CD8-positive, alpha-beta memory T cell (primary cell): ENCODE results near the gene NDUFAF7. TPM values are rescaled to one million over a fixed set of nuclear protein-coding genes. Genes with fewer than 3 reads are reported as not detected.
"Not testable (repeated sequence)": the region's sequence is repeated elsewhere in the genome, so short reads cannot be mapped to it uniquely, and the experiment has no call there.

Experiments used
- CTCF ChIA-PET: fragments of 350-600 bp; sonication (Branson Sonifier 250); formaldehyde crosslinking; loops from one replicate; lab custom pipeline; 2021; ENCODE audit warnings: antibody characterized with exemption; lab: Charles Lee
- POLR2A ChIA-PET: fragments of 350-600 bp; sonication (Branson Sonifier 250); formaldehyde crosslinking; loops from one replicate; lab custom pipeline; 2021; ENCODE audit warnings: antibody characterized with exemption; lab: Charles Lee
- DNase-seq, 5 donors: peaks; one replicate each; pipeline versions ENCODE4 v3.0.0 to v3.0.0-alpha.2; 2020 to 2022; ENCODE audit warnings: mixed read lengths in 1 of 5
- H3K27ac ChIP-seq: one replicate; pipeline ENCODE4 v1.7.0; 2013; ENCODE audit warnings: low read depth, mild to moderate bottlenecking, low read length, moderate library complexity
- H3K27me3 ChIP-seq: 2 replicates; pipeline ENCODE4 v1.7.0; 2013; ENCODE audit warnings: low read length, mild to moderate bottlenecking; ENCODE audit not compliant: insufficient read depth, poor library complexity, severe bottlenecking
- H3K36me3 ChIP-seq: 2 replicates; pipeline ENCODE4 v1.7.0; 2013; ENCODE audit warnings: mild to moderate bottlenecking, low read length, moderate library complexity; ENCODE audit not compliant: insufficient read depth
- H3K4me1 ChIP-seq: 2 replicates; pipeline ENCODE4 v1.7.0; 2013; ENCODE audit warnings: mild to moderate bottlenecking, low read length, moderate library complexity; ENCODE audit not compliant: insufficient read depth
- H3K4me3 ChIP-seq: 2 replicates; pipeline ENCODE4 v1.7.0; 2013; ENCODE audit warnings: mild to moderate bottlenecking, low read length
- H3K9me3 ChIP-seq: 2 replicates; pipeline ENCODE4 v1.7.0; 2013; ENCODE audit warnings: mild to moderate bottlenecking, low read length
- H3K27ac Mint-ChIP-seq, 8 donors: one replicate each; pipeline ENCODE4 v1.8.0; 2020 to 2021; ENCODE audit warnings: mixed read lengths in 8 of 8, mild to moderate bottlenecking in 6 of 8, inconsistent platforms in 3 of 8, moderate library complexity in 3 of 8
- H3K27me3 Mint-ChIP-seq, 2 donors: one replicate each; pipeline ENCODE4 v1.8.0; 2020 to 2021; ENCODE audit warnings: mixed read lengths in 2 of 2, mild to moderate bottlenecking in 1 of 2, moderate library complexity in 1 of 2
- H3K36me3 Mint-ChIP-seq, 3 donors: one replicate each; pipeline ENCODE4 v1.8.0; 2020 to 2021; ENCODE audit warnings: mixed read lengths in 3 of 3, inconsistent platforms in 1 of 3, mild to moderate bottlenecking in 1 of 3
- H3K4me1 Mint-ChIP-seq, 3 donors: one replicate each; pipeline ENCODE4 v1.8.0; 2020 to 2021; ENCODE audit warnings: mixed read lengths in 3 of 3, inconsistent platforms in 1 of 3, mild to moderate bottlenecking in 1 of 3
- H3K4me3 Mint-ChIP-seq, 7 donors: one replicate each; pipeline ENCODE4 v1.8.0; 2020 to 2021; ENCODE audit warnings: mixed read lengths in 7 of 7, mild to moderate bottlenecking in 6 of 7, moderate library complexity in 4 of 7, inconsistent platforms in 2 of 7
- H3K9me3 Mint-ChIP-seq, 5 donors: one replicate each; pipeline ENCODE4 v1.8.0; 2020 to 2022; ENCODE audit warnings: mixed read lengths in 5 of 5, mild to moderate bottlenecking in 3 of 5, moderate library complexity in 2 of 5, inconsistent platforms in 1 of 5
- polyA plus RNA-seq: library from polyadenylated mRNA; unstranded; fragments of 300-500 nt; fragmentation: Illumina TruSeq; gene quantifications from one replicate; pipeline ENCODE4 v1.2.3, GENCODE V29; 2021
- total RNA-seq, 2 experiments: library from RNA; stranded (reverse); gene quantifications; one replicate each; pipeline ENCODE4 v1.2.3, GENCODE V29; 2021

Gene NDUFAF7
- total and polyA plus RNA-seq, 3 experiments from 2014 or later = 6.8 to 20.4 (median 20.3) TPM

DNA sequence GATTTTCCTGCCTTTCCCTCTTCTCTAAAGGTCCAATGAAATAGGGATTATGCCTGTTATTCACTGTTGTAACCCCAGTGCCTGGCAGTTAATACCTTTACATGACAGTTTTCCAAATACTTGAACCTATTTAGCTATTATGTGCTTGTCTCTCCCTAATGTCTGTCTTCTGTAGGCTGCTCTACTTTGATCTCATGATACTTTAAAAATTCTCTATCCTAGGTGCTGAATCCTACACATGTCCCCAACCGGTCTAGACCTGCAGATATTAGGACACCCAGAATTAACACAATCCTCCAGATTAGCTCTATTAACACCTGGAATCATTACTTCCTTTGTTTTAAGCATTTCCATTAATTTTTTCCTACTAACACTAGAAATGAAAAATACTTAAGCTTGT lies 7.4 kb upstream of the NDUFAF7 start:
- POLR2A ChIA-PET = no interaction called here
- H3K9me3 Mint-ChIP-seq = no peaks in the 10 kb centered on the region
- no peak overlapping the region for H3K4me3 ChIP-seq
- H3K4me1 ChIP-seq = peaks cover 25% of the 10 kb centered on the region
- H3K4me3 Mint-ChIP-seq = no peak overlapping the region
- H3K27ac ChIP-seq = no peak overlapping the region
- H3K36me3 Mint-ChIP-seq = peaks cover 0 to 81% (median 17%) of the 10 kb centered on the region in 3 donors
- H3K9me3 ChIP-seq = no peaks in the 10 kb centered on the region
- peaks cover 45% of the 10 kb centered on the region for H3K36me3 ChIP-seq
- H3K27ac Mint-ChIP-seq = peak overlapping the region in 1 of 8 donors; percentile 22
- no peaks in the 10 kb centered on the region for H3K27me3 Mint-ChIP-seq
- CTCF ChIA-PET = interaction anchor here (1.6 kb wide), 1 partner anchor 11 kb away, joined by 5 read pairs; no protein-coding TSS in a partner anchor
- peaks cover 41 to 67% (median 44%) of the 10 kb centered on the region in 3 donors for H3K4me1 Mint-ChIP-seq
- H3K27me3 ChIP-seq = no peaks in the 10 kb centered on the region
- DNase-seq = no peak

GRCh38 chr2:37225129-37225528 lies 6.3 kb upstream of the NDUFAF7 start:
- H3K4me3 ChIP-seq, H3K27me3 ChIP-seq, DNase-seq, POLR2A ChIA-PET, CTCF ChIA-PET, H3K27me3 Mint-ChIP-seq, H3K9me3 Mint-ChIP-seq, H3K9me3 ChIP-seq, H3K27ac ChIP-seq: not testable (repeated sequence)
- Mint-ChIP-seq H3K4me1 (peaks cover 41 to 73% (median 50%) of the 10 kb centered on the region in 3 donors), H3K27ac (peak overlapping the region in 5 of 8 donors; percentile 11 to 76 (median 56)), H3K4me3 (peak overlapping the region in 4 of 7 donors; percentile 2 to 73 (median 8)), H3K36me3 (peaks cover 0 to 73% (median 17%) of the 10 kb centered on the region in 3 donors)
- H3K4me1 ChIP-seq = peaks cover 36% of the 10 kb centered on the region
- peaks cover 45% of the 10 kb centered on the region for H3K36me3 ChIP-seq

GRCh38 chr2:37226863-37227262 lies 4.6 kb upstream of the NDUFAF7 start:
- Histone ChIP-seq H3K4me1 (peaks cover 41% of the 10 kb centered on the region), H3K27ac (no peak overlapping the region), H3K9me3 (no peaks in the 10 kb centered on the region), H3K27me3 (no peaks in the 10 kb centered on the region), H3K36me3 (peaks cover 33% of the 10 kb centered on the region), H3K4me3 (no peak overlapping the region)
- POLR2A ChIA-PET = no interaction called here
- DNase-seq = no peak
- H3K4me1 Mint-ChIP-seq = peaks cover 32 to 68% (median 50%) of the 10 kb centered on the region in 3 donors
- no peaks in the 10 kb centered on the region for H3K9me3 Mint-ChIP-seq
- peak overlapping the region in 3 of 7 donors; percentile 10 to 34 (median 31) for H3K4me3 Mint-ChIP-seq
- H3K36me3 Mint-ChIP-seq = peaks cover 0 to 56% (median 14%) of the 10 kb centered on the region in 3 donors
- H3K27me3 Mint-ChIP-seq = no peaks in the 10 kb centered on the region
- CTCF ChIA-PET = no interaction called here
- peak overlapping the region in 1 of 8 donors; percentile 84 for H3K27ac Mint-ChIP-seq

- ChIA-PET POLR2A (no interaction called here), CTCF (no interaction called here)
- peak overlapping the region in 2 of 8 donors; percentile 8 to 51 for H3K27ac Mint-ChIP-seq
These were observed 2.7 kb upstream of the NDUFAF7 start for GRCh38 chr2:37228788-37229187.

DNA sequence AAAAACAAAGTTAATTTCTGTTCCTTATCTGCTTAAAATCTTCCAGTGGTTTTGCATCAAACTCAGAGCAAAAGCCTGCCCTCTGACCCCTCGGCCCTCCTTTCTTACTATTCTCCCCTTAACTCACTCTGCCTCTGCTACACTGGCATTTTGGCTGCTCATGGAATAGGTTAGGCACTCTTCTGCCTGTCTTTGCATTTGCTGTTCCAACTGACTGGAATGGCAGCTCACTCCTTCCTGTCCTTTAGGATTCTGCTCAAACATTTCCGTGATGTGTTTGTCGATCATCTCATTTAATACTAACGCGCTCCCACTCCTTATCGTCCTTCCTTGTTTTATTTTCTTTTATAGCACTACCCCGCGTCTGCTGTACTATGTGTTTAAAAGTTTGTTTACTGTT lies 877 bp upstream of the NDUFAF7 start:
- Histone ChIP-seq H3K27me3 (no peaks in the 10 kb centered on the region), H3K36me3 (peaks cover 17% of the 10 kb centered on the region), H3K9me3 (no peaks in the 10 kb centered on the region), H3K4me3 (peak overlapping the region; percentile 87), H3K27ac (peak overlapping the region; percentile 80), H3K4me1 (peaks cover 44% of the 10 kb centered on the region)
- Mint-ChIP-seq H3K27me3 (no peaks in the 10 kb centered on the region), H3K4me1 (peaks cover 19 to 56% (median 39%) of the 10 kb centered on the region in 3 donors), H3K36me3 (peaks cover 0 to 38% (median 15%) of the 10 kb centered on the region in 3 donors), H3K9me3 (no peaks in the 10 kb centered on the region), H3K27ac (no peak overlapping the region), H3K4me3 (no peak overlapping the region)
- POLR2A ChIA-PET = no interaction called here
- CTCF ChIA-PET = no interaction called here
- DNase-seq = no peak

More at GRCh38 chr2:37228788-37229187, 2.7 kb upstream of the NDUFAF7 start:
- no peaks in the 10 kb centered on the region for H3K27me3 Mint-ChIP-seq
- H3K36me3 Mint-ChIP-seq = peaks cover 0 to 37% (median 7%) of the 10 kb centered on the region in 3 donors
- peaks cover 19 to 55% (median 42%) of the 10 kb centered on the region in 3 donors for H3K4me1 Mint-ChIP-seq
- no peak overlapping the region for H3K27ac ChIP-seq
- H3K4me3 ChIP-seq = no peak overlapping the region
- H3K9me3 ChIP-seq = no peaks in the 10 kb centered on the region
- DNase-seq = no peak
- H3K4me3 Mint-ChIP-seq = peak overlapping the region in 1 of 7 donors; percentile 77
- peaks cover 20% of the 10 kb centered on the region for H3K36me3 ChIP-seq
- no peaks in the 10 kb centered on the region for H3K9me3 Mint-ChIP-seq
- H3K27me3 ChIP-seq = no peaks in the 10 kb centered on the region
- H3K4me1 ChIP-seq = peaks cover 52% of the 10 kb centered on the region

DNA sequence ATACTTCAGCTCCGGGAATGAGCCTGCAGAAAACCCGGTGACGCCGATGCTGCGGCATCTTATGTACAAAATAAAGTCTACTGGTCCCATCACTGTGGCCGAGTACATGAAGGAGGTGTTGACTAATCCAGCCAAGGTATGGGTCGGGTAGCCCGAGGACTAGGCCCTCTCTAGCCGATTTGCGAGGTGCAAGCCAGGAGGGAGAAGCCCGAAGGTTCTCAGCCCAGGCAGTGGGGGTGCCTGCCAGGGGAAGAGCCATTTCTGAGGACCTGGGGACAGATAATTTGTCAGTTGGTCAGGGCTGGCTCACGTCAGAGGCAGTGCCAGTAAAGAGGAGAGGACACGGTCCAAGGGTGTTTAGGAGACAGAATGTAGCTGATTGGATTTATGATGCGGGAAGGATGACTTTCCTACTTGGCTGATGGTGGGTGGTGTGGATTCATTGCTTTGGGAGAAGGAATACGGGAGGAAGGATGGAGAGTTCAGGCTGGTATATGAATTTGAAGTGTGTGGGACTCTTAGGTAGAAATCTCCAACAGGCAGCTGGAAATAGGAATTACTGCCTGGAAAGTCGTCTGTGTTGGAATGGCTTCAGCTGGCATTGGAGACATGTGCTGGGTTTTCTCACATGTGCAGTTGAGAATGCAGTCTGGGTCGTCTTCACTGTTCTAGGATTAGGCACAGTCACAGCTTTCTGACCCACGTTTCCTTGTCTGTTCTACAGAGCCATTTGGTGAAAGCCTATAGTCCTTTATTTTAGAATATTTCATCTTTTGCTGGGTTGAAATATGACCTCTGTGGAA lies 874 bp downstream of the NDUFAF7 start:
- no peaks in the 10 kb centered on the region for H3K9me3 Mint-ChIP-seq
- peaks cover 4 to 34% (median 17%) of the 10 kb centered on the region in 3 donors for H3K36me3 Mint-ChIP-seq
- Histone ChIP-seq H3K27ac (peak overlapping the region; percentile 80), H3K36me3 (peaks cover 12% of the 10 kb centered on the region), H3K4me3 (peak overlapping the region; percentile 87), H3K27me3 (no peaks in the 10 kb centered on the region), H3K9me3 (no peaks in the 10 kb centered on the region), H3K4me1 (peaks cover 38% of the 10 kb centered on the region)
- ChIA-PET CTCF (interaction anchor here (0.9 to 1.4 kb wide), 6 partner anchors 8 to 158 kb away, joined by 3 to 5 read pairs (median 3); partner anchors contain the start of gene CEBPZOS), POLR2A (interaction anchor here (0.8 to 1.7 kb wide), 10 partner anchors 11 to 266 kb away, joined by 3 to 7 read pairs (median 4); partner anchors contain the start of genes EIF2AK2, PRKD3 and STRN)
- no peak overlapping the region for H3K27ac Mint-ChIP-seq
- H3K4me1 Mint-ChIP-seq = peaks cover 19 to 48% (median 28%) of the 10 kb centered on the region in 3 donors
- peak in 1 of 5 donors; percentile 1 for DNase-seq
- no peak overlapping the region for H3K4me3 Mint-ChIP-seq
- no peaks in the 10 kb centered on the region for H3K27me3 Mint-ChIP-seq

GRCh38 chr2:37243435-37243834 lies 12.0 kb downstream of the NDUFAF7 start:
- no peaks in the 10 kb centered on the region for H3K27me3 ChIP-seq
- H3K36me3 Mint-ChIP-seq = peaks cover 15 to 84% (median 44%) of the 10 kb centered on the region in 3 donors
- H3K4me3 ChIP-seq = no peak overlapping the region
- H3K4me1 ChIP-seq = peaks cover 4% of the 10 kb centered on the region
- H3K36me3 ChIP-seq = peaks cover 20% of the 10 kb centered on the region
- H3K27me3 Mint-ChIP-seq = no peaks in the 10 kb centered on the region
- CTCF ChIA-PET = no interaction called here
- H3K27ac Mint-ChIP-seq = peak overlapping the region; percentile 31 to 90 (median 80)
- POLR2A ChIA-PET = interaction anchor here (1.0 kb wide), 1 partner anchor 12 kb away, joined by 3 read pairs; the partner anchor contains the start of gene NDUFAF7
- H3K27ac ChIP-seq = no peak overlapping the region
- no peaks in the 10 kb centered on the region for H3K9me3 Mint-ChIP-seq
- no peaks in the 10 kb centered on the region for H3K9me3 ChIP-seq
- DNase-seq = no peak
- H3K4me3 Mint-ChIP-seq = peak overlapping the region in 2 of 7 donors; percentile 2 to 18
- H3K4me1 Mint-ChIP-seq = peaks cover 9 to 17% (median 12%) of the 10 kb centered on the region in 3 donors

DNA sequence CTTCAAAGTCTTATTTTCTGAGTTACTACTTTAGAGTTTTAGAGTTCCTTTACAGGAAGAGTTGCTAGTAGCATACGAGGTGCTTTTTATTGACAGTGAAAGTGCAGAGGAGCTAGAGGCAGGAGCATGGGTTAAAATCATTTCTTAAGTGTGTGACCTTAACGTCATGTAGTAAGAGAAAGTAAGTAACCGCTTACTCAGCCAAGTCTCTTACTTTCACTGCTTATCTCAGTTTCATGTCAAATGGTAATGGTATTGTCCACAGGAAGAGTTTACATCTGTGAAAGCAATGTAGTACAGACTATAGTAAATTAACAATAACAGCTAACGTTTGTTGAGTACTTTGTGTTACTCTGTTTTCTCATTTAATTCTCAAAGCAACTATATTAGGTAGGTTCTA lies 12.6 kb downstream of the NDUFAF7 start:
- H3K27me3 ChIP-seq = no peaks in the 10 kb centered on the region
- no peak overlapping the region for H3K27ac ChIP-seq
- DNase-seq = no peak
- Mint-ChIP-seq H3K36me3 (peaks cover 15 to 84% (median 41%) of the 10 kb centered on the region in 3 donors), H3K9me3 (no peaks in the 10 kb centered on the region), H3K4me1 (peaks cover 9 to 17% (median 12%) of the 10 kb centered on the region in 3 donors), H3K27ac (peak overlapping the region in 4 of 8 donors; percentile 19 to 90 (median 85)), H3K27me3 (no peaks in the 10 kb centered on the region), H3K4me3 (no peak overlapping the region)
- peaks cover 20% of the 10 kb centered on the region for H3K36me3 ChIP-seq
- peaks cover 4% of the 10 kb centered on the region for H3K4me1 ChIP-seq
- no peak overlapping the region for H3K4me3 ChIP-seq
- ChIA-PET POLR2A (interaction anchor here (1.0 kb wide), 1 partner anchor 12 kb away, joined by 3 read pairs; the partner anchor contains the start of gene NDUFAF7), CTCF (no interaction called here)
- no peaks in the 10 kb centered on the region for H3K9me3 ChIP-seq
